GM23338 (cell line): ENCODE measurements around the gene NIPAL3.

Source experiments
- CREB1 ChIP-seq: fragments of 250-450 bp; sonication (Bioruptor Pico); IDR thresholded peaks from 2 replicates; pipeline ENCODE4 v1.5.0; 2020; ENCODE audit warnings: low read depth, mild to moderate bottlenecking, moderate library complexity
- POLR2AphosphoS5 ChIP-seq: IDR thresholded peaks from 2 replicates; pipeline ENCODE4 v1.6.1; 2016; ENCODE audit warnings: antibody characterized with exemption, low read depth
- TF ChIP-seq, protein P1 (sequence below), 2 experiments: fragments of 200-600 bp in 1 of 2; sonication (generic) in 1 of 2; conservative IDR thresholded peaks; 2 replicates each; pipeline versions ENCODE4 v1.5.1 to v1.6.1; 2016 to 2017; ENCODE audit warnings: antibody characterized with exemption in 2 of 2, low read depth in 2 of 2, mild to moderate bottlenecking in 2 of 2, moderate library complexity in 1 of 2

DNA sequence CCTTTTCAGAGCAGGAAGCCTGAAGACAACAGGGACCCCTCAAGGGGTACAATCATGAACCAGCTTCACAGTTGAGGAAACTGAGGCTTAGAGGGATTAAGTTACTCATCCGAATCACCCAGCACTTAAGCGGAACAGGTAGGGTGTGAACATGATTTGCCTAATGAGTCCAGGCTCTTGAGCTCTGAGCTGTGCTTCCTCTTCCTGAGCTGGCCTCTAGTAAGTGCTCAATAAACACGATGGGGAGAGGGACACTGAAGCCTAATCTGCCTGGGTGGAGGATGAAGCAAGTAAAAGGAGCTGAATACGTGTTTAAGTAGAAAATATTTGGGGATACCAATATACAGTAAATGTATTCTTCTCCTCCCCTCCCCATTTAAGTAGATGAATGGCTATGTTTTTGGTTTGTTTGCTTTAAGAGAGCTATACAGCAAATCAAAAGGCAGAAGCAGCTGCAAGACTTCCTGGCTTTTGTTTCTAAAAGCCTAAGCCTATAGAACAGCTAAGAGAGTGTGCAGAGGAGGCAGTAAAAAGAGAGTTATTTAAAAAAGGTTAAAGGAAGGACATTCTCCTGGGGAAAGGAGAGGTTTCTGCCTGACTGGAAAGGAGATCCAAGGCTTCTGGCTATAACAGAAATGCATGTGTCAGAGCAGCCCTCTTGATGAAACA is 22.5 kb upstream of the NIPAL3 start:
- TF ChIP-seq, protein P1, sequence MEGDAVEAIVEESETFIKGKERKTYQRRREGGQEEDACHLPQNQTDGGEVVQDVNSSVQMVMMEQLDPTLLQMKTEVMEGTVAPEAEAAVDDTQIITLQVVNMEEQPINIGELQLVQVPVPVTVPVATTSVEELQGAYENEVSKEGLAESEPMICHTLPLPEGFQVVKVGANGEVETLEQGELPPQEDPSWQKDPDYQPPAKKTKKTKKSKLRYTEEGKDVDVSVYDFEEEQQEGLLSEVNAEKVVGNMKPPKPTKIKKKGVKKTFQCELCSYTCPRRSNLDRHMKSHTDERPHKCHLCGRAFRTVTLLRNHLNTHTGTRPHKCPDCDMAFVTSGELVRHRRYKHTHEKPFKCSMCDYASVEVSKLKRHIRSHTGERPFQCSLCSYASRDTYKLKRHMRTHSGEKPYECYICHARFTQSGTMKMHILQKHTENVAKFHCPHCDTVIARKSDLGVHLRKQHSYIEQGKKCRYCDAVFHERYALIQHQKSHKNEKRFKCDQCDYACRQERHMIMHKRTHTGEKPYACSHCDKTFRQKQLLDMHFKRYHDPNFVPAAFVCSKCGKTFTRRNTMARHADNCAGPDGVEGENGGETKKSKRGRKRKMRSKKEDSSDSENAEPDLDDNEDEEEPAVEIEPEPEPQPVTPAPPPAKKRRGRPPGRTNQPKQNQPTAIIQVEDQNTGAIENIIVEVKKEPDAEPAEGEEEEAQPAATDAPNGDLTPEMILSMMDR (conservative IDR thresholded peaks at IDR 0.05; ENCODE audit: low read depth in 2 of 2), result no peak
- TF ChIP-seq CREB1 (CRISPR knock-in tag), result no peak
- no peak for TF ChIP-seq POLR2AphosphoS5
